ENCODE data around the gene PHKG2.

DNA sequence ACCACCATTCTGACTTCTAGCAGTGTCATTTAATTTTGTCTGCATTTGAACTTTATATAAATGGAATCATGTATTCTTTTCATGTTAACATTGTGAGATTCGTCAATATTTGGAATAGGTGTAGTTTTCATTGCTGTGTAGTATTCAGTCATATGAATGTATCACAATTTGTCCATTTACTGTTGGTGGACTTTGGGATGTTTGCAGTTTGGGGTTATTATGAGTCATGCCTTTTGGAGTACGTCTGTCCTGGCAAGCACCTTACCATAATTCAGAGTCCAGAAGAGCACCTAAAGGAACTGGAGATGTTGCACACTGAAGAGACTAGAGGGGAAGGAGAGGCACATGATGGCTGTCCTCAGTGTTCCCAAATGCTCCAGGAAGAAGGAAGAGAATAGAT, 3.1 kb upstream of the PHKG2 start:
- TF ChIP-seq POLR2A (IDR thresholded peaks at IDR 0.05): no peak
- TF ChIP-seq, protein P1, sequence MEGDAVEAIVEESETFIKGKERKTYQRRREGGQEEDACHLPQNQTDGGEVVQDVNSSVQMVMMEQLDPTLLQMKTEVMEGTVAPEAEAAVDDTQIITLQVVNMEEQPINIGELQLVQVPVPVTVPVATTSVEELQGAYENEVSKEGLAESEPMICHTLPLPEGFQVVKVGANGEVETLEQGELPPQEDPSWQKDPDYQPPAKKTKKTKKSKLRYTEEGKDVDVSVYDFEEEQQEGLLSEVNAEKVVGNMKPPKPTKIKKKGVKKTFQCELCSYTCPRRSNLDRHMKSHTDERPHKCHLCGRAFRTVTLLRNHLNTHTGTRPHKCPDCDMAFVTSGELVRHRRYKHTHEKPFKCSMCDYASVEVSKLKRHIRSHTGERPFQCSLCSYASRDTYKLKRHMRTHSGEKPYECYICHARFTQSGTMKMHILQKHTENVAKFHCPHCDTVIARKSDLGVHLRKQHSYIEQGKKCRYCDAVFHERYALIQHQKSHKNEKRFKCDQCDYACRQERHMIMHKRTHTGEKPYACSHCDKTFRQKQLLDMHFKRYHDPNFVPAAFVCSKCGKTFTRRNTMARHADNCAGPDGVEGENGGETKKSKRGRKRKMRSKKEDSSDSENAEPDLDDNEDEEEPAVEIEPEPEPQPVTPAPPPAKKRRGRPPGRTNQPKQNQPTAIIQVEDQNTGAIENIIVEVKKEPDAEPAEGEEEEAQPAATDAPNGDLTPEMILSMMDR (IDR thresholded peaks at IDR 0.05): no peak

Data from Peyer's patch (tissue), 4 donors.